Posterior vena cava (tissue), 2 donors: Measurements from ENCODE around the gene CACNG4. TPM values are rescaled to one million over a fixed set of nuclear protein-coding genes. Genes with fewer than 3 reads are reported as not detected.
"Not testable (repeated sequence)": the region's sequence is repeated elsewhere in the genome, so short reads cannot be mapped to it uniquely, and the experiment has no call there.

Experiments
- DNase-seq: peaks from one replicate; pipeline ENCODE4 v3.0.0-alpha.2; 2020; ENCODE audit warnings: low spot score
- intact Hi-C, 2 donors: fragments of 100-400 bp; cut with DNase I; formaldehyde crosslinking; loops; one replicate each; pipeline versions ENCODE4 v1.14.1 to v1.14.2; 2022 to 2023
- total RNA-seq, 2 donors: library from RNA; stranded (reverse); fragmentation: NEBNext Ultra II Directional; extraction: Animal tissue kit (Norgen Biotek cat#: 25700); gene quantifications; one replicate each; pipeline ENCODE4 v1.2.1, GENCODE V29; 2021
- donor health status: DM: yes; HTN: yes; CAD: no.
- donor health status: DM: yes; HTN: yes; CAD: no.

CACNG4 gene
- total RNA-seq, 2 donors from 2014 or later = not detected

- no peak for DNase-seq
- intact Hi-C loops = no loop called here
Observed at GRCh38 chr17:66957951-66958579, 6.4 kb upstream of the CACNG4 start.

GRCh38 chr17:66959641-66960375, 4.7 kb upstream of the CACNG4 start:
- no peak for DNase-seq
- intact Hi-C loops = no loop called here

GRCh38 chr17:66960613-66961012, 3.9 kb upstream of the CACNG4 start:
- intact Hi-C loops = no loop called here
- no peak for DNase-seq

GRCh38 chr17:66963521-66963908, 992 bp upstream of the CACNG4 start:
- DNase-seq = no peak
- intact Hi-C loops = no loop called here

GRCh38 chr17:66964930-66965800, 658 bp downstream of the CACNG4 start:
- DNase-seq = peak; percentile 70
- intact Hi-C loops = no loop called here

- DNase-seq = no peak
- intact Hi-C loops = no loop called here
Observed at GRCh38 chr17:66965801-66966262, 1.3 kb downstream of the CACNG4 start.

- no peak for DNase-seq
- intact Hi-C loops = no loop called here
Observed at GRCh38 chr17:66966298-66966697, 1.8 kb downstream of the CACNG4 start.

- intact Hi-C loops = no loop called here
- DNase-seq = no peak
Observed at GRCh38 chr17:66966704-66967418, 2.4 kb downstream of the CACNG4 start.

GRCh38 chr17:66967837-66968543, 3.5 kb downstream of the CACNG4 start:
- DNase-seq = no peak

GRCh38 chr17:66968916-66969315, 4.4 kb downstream of the CACNG4 start:
- intact Hi-C loops = no loop called here
- no peak for DNase-seq

More at GRCh38 chr17:66967837-66968543, 3.5 kb downstream of the CACNG4 start:
- intact Hi-C loops = no loop called here

- DNase-seq = no peak
- intact Hi-C loops = no loop called here
Observed at GRCh38 chr17:66970140-66970539, 5.6 kb downstream of the CACNG4 start.

- no peak for DNase-seq
- intact Hi-C loops = no loop called here
Observed at GRCh38 chr17:66970797-66971196, 6.3 kb downstream of the CACNG4 start.

GRCh38 chr17:66971264-66971663, 6.8 kb downstream of the CACNG4 start:
- DNase-seq = no peak
- intact Hi-C loops = no loop called here

- DNase-seq = no peak
- intact Hi-C loops = no loop called here
Observed at GRCh38 chr17:66971730-66972441, 7.4 kb downstream of the CACNG4 start.

- intact Hi-C loops, DNase-seq: not testable (repeated sequence)
Observed at GRCh38 chr17:66972442-66972830, 7.9 kb downstream of the CACNG4 start.

GRCh38 chr17:66975188-66975587, 10.7 kb downstream of the CACNG4 start:
- DNase-seq = no peak

GRCh38 chr17:66975614-66976378, 11.3 kb downstream of the CACNG4 start:
- DNase-seq = no peak
- intact Hi-C loops = no loop called here

More at GRCh38 chr17:66975188-66975587, 10.7 kb downstream of the CACNG4 start:
- intact Hi-C loops = no loop called here

- intact Hi-C loops = no loop called here
- no peak for DNase-seq
Observed at GRCh38 chr17:66976379-66976663, 11.8 kb downstream of the CACNG4 start.
